HS-5 (cell line): ENCODE results near the gene TFF2.

Experiments used
- DNase-seq: peaks from one replicate; pipeline ENCODE4 v3.0.0-alpha.2; 2012; ENCODE audit warnings: low read depth

TFF2 gene

DNA sequence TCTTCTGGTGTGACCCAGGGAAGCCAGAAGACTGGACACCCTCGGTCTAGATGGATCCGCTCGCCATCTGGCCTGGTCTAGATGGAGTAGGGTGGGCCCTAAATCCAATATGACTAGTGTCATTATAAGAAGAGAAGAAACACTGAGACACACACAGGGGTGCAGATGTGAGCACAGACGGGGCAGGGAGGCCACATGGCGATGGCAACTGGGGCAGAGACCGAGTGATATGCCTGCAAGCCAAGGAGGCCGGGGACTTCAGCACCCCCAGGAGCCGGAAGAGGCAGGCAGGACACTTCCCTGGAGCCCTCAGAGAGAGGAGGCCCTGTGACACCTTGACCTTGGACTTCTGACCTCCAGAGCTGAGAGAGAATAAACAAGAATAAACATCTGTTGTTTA is 30.0 kb downstream of the TFF2 start:
- no peak for DNase-seq

DNA sequence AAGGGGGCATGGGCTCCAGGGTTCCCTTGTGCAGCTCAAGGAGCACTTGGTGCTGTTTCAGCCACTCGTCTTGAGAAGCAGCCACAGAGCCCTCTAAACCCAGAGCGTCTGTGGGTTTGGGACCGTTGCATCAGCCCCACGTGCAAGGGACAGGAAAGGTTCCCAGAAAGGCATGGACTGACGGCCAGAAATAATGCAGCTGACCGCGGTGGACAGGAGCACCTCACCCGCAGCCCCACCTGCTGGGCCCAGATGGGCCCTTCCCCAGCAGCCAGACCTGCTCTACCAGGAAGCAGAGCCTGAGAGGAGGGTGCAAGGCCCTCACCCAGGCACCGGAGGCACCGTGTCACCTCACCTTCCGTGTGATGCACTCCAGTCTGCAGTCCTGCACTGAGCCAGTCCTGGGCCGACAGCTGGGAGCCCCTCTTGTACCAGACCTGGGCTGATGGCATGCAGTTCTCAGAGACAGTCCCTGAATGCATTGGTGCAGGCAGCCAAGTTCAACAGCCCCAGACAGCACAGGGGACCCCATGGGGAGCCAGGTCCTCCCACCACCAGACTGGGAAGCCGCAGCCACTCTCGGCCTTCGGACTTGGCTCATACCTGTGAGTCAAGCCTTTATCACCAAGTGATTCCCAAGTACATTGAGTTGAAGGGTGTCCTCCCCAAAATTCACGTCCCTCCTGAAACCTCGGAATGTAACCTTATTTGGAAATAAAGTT is 30.8 kb downstream of the TFF2 start:
- no peak for DNase-seq

DNA sequence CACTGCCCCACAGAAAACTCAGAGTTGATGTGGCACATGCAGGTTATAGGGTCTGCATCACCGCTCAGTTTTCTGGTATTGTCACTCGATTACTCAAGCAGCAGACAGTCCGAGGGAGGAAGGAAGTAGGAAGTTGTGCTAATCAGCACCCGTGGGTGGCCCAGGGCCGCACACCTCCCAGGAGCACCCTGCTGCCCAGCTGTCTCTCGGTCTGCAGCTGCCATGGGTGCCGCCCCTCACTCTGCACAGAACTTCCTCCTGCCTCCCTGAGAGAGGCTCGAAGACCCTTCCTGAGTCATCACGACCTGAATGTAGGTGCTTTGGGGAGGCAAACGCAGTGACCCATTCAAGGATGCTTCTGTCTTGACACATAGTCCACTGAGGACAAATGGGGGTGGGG is 31.4 kb downstream of the TFF2 start:
- DNase-seq, result no peak

DNA sequence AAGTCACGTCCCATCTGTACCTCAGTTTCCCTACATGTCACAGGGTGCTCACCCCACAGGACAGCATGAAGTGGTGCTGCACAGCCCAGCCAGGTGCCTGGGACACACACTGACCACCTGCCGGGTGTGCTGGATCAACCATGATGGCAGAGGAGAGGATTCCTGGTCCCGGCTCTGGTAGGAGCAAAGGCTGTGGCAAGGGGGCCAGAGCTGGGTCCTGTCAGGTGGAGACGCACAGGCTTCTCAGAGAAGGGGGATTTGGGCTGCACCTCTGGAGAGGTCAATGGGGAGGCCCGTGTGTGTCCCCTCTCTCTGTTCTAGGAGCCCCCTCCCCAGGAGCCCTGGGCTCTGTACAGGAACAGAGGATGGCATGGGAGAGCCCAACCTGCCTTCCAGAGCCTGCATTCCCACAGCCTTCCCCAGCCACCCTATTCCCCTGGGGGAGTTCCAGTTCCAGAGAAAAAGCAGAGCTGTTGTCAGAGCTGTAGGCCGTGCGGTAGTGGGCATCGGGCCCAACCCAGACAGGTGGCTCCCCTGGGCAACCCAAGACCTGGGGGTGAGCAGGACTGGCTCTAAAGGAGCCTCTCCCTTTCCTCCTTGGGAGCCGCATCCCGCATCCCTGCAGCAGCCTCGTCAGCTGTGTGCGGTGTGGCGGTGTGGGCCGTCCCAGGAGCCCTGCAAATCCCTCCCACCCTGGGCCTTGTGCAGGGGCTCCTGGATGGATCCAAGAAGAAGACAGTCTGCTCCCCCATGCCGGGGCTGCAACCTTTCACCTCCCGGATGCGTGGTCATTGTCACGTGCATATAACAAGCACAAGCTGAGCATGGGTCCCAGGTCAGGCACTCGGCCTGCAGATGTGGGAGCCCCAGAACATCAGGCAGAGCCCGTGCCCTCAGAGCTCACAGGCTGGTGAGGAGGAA is 32.7 kb downstream of the TFF2 start:
- DNase-seq, result no peak

DNA sequence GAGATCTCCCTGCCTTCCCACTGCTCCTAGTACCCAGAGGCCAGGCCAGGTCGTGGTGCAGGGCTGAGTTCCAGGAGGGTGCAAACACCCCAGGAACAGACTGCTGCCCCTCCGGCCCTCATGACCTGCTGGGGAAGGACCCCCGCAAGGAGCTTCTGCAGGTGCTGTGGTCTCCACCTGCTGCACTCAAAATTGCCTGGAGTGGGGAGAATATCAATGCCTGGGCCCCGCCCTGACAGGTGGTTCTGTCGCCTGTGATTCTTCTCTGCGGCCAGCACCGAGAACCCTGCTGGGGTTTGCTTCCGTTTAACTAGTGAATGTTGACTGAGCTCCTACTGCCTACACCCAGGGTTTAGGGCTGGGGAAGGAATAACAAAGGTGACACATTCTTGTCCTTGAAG is 33.5 kb downstream of the TFF2 start:
- no peak for DNase-seq

DNA sequence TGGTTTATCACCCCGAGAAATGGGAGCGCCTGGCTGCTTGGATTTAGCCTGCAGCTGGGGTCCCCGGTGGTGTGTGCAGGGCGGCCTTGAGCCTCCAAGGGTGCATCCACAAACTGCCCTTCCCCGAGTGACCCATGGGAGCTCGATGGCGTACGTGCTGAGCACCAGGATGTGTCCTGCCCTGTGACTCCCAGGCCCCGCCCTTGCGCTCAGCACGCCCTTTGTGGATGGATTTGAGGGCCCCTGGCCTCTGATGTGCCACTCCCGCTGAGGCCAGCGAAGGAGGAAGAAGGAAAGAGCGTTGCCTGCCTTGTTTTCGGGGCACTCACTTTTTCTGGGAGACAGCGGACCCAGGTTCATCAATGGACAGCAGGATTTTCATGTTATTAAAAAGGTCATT is 33.9 kb downstream of the TFF2 start:
- no peak for DNase-seq

DNA sequence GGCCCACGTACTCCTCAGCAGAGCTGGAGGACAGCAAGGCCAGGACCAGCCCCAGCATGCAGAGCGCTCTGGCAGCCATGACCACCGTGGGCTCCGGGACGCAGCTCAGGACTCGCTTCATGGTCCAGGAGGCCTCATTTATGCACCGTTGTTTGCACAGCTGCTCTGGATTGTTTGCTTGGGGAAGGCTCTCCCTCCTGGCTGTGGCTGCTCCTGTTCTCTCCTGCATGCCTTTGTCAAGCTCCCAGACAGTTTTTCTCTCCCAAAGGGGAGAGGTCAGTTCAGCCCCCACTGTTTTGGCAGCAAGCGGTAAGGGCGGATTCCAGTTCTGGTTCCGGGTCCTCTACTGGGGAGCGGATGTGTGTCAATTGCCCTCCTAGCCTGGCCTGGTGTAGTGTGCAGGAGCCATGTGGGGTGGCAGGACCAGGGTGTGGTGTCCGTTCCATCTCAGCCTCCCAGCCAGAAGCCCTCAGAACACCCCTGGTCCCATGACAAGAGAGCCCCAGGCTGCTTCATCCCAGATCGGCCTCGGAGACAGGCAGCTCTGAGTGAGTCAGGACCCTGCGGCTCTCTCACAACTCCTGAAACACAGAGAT is 35.4 kb downstream of the TFF2 start, which contains the start of gene TFF3:
Gene TFF3 (minus strand): TSS at position 114 of the 596 bp plus-strand sequence. CDS start 35 bp downstream, at position 79.
- DNase-seq, result no peak

DNA sequence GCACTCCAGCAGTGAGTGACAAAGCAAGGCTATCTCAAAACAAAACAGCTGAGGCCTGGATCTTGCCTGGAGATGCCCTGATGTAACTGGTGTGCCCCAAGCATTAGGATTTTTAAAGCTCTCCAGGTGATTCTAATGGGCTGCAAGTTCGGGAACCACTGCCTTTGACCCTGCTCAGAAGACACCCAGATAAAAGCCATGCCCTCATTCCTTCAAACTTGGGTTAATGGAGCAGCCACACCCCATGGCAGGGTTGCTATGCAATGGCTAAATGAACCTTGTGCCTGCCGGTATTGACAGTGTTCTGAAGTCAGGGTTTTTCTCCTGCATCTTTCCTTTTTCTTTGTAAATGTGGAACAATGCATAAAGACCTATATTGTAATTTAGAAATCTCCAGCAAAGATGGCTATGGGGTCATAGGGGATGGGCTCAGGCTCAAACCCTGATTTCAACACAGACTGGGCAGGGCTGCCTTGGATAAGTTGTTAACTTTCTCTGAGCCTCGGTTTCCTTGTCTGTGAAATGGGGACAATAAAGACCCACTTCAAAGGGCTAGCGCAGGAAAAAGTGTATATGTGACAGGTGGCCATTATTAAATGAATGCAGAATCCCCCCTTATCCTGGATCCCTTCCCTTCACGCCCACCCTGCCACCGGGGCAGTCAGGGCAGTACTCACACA is 36.0 kb downstream of the TFF2 start:
- DNase-seq, result no peak

DNA sequence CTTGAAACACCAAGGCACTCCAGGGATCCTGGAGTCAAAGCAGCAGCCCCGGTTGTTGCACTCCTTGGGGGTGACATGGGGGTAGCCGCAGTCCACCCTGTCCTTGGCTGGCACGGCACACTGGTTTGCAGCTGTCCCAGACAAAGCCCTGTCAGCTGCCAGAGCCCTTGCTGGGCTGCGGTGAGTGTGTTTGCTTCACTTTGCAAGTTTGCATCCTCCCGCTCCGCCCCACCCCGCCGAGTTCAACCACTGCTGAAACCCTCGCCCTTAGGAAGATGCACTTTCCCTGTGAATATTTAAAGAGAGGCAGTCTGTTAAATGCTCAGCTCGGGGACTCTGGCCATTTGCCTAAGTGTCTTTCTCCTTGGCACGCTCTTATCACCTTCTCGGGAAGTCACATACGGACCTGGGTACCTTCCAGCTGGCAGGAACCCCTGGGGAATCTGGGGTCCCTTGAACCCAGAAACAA is 37.3 kb downstream of the TFF2 start:
- DNase-seq, result no peak

DNA sequence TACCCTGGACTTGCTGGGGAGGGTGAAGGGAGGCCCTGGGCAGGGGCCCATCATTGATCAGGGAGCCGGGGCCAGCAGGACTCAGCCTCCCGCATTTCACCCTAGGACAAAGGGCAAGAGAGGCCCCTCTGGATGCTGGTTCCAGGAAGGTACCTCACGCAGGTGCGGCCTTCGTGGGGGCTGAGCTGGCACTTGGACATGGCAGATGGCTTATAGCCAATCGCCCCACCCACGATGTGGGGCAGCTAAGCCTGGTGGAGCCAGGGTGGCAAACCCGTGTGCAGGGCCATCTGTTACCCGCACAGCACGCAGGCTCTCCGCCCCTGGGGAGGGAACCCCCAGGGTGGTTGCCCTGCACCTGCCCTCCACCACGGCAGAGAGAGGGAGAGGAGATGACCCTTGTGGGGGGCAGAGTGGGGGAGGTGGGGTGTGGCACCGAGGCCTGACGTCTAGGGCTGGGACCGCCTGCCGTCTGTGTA is 38.1 kb downstream of the TFF2 start:
- DNase-seq, result no peak

DNA sequence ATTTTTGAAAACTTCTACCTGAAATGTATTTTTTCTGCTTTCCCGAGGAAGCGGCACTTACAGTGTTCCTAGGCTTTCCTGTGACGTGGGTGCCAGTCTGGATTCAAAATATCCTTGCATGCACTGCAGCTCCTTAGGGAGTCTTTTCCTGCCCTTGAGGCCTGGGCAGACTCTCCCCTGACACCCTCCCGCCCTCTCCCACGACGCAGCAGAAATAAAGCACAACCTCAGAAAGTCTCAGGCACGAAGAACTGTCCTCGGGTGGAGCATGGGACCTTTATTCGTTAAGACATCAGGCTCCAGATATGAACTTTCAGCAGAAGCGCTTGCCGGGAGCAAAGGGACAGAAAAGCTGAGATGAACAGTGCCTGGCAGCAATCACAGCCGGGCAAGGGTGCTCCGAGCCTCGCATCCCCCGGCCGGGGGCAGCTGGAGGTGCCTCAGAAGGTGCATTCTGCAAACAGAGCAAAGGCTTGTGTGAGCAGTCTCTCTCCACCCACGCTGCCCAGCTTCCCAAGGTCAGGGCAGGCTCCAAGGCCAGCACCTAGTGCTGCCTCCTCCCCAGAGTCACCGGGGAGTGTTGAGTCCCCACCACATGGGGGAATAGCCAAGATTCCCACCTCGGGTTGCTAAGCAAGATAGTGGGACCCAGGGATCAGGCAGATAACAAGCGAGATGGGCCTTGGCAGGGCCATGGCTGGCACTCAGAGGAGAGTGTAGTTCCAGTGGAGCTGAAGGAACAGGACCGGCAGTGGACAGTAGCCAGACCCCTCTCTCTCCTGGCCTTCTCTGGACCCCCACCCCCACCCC is 38.8 kb downstream of the TFF2 start:
- DNase-seq, result no peak

DNA sequence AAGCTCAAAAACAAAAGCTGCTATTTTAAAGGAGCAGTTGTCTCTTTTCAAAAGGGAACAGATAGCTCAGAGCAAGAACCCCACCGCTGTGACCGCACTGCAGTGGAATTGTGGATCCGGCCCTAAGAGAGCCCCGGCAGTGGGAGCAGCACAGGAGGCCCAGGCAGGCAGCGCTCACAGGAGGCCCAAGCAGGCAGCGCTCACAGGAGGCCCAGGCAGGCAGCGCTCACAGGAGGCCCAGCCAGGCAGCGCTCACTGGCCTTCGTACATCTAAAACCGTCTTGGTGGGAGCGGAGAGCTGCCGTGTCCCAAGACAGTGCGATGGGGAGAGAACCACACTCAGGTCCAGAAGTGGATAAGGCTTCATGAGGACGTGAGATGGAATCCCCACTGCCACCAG is 39.6 kb downstream of the TFF2 start:
- DNase-seq, result no peak

DNA sequence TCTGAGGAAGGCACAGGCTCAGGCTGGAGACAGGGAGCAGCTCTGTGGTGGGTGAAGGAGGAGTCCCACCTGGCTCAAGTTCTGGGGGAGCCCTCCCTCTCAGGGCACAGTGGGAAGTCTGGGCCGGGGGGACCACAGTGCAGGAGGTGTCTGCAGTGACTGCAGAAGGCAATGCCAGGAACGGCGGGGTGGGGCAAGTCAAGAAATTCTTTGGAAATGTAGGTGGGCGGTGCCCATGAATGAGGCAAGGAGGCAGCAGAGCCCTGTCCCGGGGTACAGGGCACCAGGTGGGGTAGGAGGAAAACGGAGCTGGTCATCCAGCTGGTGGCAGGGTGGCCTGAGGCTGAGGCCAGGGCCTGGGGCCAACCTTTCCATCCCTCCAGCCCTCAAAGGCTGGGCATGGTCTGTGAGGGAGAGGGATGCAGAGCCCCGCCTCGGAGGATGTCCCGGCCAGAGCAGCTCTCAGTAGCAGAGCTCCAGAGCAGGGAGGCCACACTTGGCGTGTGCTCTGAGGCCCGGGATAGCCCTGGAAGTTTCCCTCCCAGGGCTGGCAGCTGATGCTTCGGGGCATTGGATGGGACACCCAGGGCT is 40.3 kb downstream of the TFF2 start:
- DNase-seq, result no peak

DNA sequence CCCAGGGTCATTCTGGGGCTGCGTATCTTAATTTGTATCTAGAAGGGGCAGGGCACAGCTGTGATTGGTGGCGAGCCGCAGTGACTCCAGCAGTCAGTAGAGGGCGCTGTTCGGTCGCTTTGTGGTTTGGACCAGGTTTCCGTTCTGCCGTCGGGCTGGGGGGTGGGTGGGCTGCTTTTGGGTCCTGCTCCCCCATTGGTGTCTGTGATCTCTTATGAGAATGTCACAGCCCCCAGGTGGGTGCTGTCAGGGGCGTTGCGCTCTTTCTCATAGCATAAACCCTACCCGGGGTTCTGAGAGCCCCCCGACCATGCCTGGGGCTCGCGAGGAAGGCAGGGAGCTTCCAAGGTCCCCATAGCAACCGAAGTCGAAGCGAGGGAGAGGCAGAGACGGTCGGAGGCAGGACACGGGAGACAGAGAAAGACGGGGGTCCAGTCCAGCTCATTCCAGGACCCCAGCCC is 41.0 kb downstream of the TFF2 start:
- DNase-seq, result no peak

DNA sequence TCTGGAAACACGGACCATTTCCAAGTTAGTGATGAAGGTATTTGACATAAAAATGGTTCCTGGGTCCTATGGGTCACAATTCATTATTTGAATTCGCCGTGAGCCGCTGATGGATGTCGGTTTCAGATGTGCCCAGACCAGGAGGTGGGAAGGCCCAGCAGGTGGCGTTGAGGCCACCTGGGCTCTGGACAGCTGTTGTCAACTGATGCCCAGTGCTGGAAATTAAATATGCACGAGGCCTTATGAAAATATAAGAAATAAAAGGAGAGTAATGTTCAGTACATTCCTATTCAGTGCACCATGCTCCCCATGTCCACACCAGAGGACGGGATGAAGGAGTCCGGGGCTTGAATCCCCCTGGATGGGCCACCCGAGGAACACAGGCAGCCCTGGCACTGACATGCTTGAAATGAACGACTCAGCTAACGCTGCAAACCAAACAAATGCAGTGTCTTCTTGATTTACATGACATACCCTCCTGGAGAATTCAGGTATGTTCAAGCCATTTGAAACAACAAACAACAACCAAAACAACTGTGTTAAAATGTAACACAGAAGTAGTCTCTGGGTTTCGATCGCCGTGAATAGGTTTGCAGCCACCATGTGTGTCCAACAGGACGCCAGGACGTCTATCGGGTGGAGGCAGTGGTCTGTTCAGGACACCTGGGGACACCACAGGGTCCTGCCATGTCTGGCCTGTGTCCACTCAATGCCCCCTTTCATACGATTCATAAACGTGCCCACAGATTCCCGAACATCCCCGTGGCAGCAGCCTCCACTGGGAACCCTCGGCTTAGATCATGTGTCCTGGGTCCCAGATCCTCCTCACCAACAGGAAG is 41.7 kb downstream of the TFF2 start:
- no peak for DNase-seq

DNA sequence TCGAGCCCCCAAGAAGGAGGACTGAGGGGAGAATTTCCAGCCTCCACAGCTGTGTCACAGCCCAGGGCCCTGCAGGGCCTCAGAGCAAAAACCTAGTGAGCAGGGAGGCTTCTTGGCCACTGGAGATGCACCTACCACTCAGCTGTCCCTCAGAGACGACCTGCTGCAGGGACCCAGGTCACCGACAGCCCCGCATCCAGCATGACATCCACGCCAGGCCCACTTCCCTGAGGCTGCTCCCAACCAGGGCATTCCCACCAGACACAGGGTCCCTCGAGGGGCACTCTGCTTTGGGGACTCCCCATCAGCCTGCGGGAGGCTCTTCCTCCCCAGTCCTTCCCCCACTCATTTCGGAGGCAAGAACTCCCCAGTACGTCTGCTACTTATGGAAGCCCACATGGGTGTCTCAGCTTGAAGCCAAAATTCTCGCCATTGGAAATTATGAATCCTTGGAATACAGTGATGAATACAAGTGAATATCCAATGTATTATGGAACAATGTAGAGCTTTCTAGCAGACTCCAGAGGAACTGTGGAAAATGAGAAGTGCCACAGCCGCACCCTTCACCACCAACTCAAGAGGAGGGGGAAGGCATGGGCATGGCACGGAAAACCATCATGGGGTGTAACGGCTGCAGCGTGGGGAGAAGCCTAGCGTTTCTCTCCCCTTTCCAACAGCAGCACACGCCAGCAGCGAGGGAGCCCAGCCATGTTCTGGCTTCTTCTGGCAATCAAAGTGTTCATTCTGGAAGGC is 42.5 kb downstream of the TFF2 start:
- no peak for DNase-seq

DNA sequence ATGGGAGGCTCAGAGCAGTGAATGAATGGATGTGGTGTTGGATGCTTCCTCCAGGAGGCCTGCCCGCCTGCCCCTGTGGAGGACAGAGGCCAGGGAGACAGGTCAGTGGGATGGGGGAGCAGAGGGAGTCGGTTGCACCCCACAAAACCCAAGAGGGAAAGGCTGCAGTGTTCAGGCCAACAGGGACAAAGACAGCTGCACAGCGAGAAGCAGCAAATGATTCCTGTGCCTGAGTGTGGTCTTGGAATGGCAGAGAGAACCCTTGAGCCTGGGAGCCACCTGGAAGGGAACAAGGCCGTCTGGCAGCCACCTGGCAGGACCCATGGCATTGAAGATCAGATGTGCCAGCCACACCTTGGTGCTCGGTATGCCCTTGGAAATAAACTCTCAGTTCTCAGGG is 43.7 kb downstream of the TFF2 start:
- no peak for DNase-seq

DNA sequence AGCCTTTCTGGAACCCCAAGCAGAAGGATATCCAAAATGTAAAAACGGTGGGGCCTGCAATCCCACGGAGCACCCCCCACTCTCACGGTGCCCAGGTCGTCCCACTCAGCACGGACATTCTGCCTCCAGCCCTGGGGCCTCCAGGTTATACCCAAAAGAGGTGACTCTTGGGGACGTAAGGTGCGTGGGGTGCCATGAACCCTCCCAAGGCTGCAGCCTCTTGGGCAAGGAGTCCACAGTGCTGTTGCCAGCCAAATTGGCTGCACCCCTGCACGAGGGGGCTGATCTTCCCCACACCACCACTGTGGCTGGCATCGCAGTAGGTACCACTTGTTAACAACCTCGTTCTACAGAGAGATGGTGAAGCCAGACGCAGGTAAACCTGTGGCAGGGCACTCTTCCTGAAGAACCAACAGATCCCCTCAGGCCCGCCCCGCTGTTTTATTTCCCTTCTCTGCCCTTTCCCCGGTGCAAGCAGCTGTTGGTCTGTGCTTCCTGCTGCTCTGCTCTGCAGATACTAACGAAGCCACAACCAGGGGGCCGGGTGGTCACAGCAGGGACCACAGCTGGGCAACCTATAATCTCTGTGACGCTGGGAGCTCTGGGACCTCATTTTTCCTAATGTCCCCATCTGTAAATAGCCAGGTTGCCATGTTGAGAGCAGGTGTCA is 44.3 kb downstream of the TFF2 start:
- DNase-seq, result no peak
